WTC11 (cell line): ENCODE measurements around the gene RANBP3L. TPM values are rescaled to one million over a fixed set of nuclear protein-coding genes. Genes with fewer than 3 reads are reported as not detected.

ENCODE experiments used
- ATAC-seq: fragments of 200-7000 bp; cut with Tn5 transposase; 2 replicates; pipeline ENCODE4 v1.10.0; 2021; ENCODE audit warnings: mild to moderate bottlenecking, moderate library complexity
- CTCF ChIA-PET: fragments of 300-600 bp; sonication (Branson Sonifier 250); formaldehyde crosslinking; loops from one replicate; lab custom pipeline; 2021; ENCODE audit warnings: antibody characterized with exemption; lab: Charles Lee
- POLR2A ChIA-PET: fragments of 350-600 bp; sonication (Branson Sonifier 250); formaldehyde crosslinking; loops from one replicate; lab custom pipeline; 2021; ENCODE audit warnings: antibody characterized with exemption; lab: Charles Lee
- DNase-seq: peaks from one replicate; pipeline ENCODE4 v3.0.0; 2021; ENCODE audit warnings: low spot score
- H3K27ac Mint-ChIP-seq: 2 replicates; pipeline ENCODE4 v1.8.0; 2021; ENCODE audit warnings: mixed read lengths
- H3K27me3 Mint-ChIP-seq: 2 replicates; pipeline ENCODE4 v1.8.0; 2021; ENCODE audit warnings: low read depth, mild to moderate bottlenecking, moderate library complexity, mixed read lengths
- H3K36me3 Mint-ChIP-seq: 2 replicates; pipeline ENCODE4 v1.8.0; 2021; ENCODE audit warnings: mixed read lengths
- H3K4me1 Mint-ChIP-seq: 2 replicates; pipeline ENCODE4 v1.8.0; 2022; ENCODE audit warnings: mixed read lengths
- H3K4me3 Mint-ChIP-seq: 2 replicates; pipeline ENCODE4 v1.8.0; 2021; ENCODE audit warnings: mild to moderate bottlenecking, moderate library complexity, mixed read lengths
- H3K9me3 Mint-ChIP-seq: 2 replicates; pipeline ENCODE4 v1.8.0; 2021; ENCODE audit warnings: mixed read lengths
- CREB1 ChIP-seq: sonication (generic); formaldehyde crosslinking; IDR thresholded peaks from 2 replicates; pipeline ENCODE4 v1.8.0; 2023; ENCODE audit warnings: mild to moderate bottlenecking, missing genetic modification reagents
- ELF4 ChIP-seq: sonication (generic); formaldehyde crosslinking; IDR thresholded peaks from 2 replicates; pipeline ENCODE4 v1.8.1; 2022; ENCODE audit warnings: low read depth, mild to moderate bottlenecking, moderate library complexity, missing genetic modification reagents
- EMX1 ChIP-seq: fragments of 250-450 bp; sonication (Bioruptor Pico); IDR thresholded peaks from 2 replicates; pipeline ENCODE4 v1.8.0; 2021; ENCODE audit warnings: mild to moderate bottlenecking
- PREB ChIP-seq: sonication (generic); formaldehyde crosslinking; IDR thresholded peaks from 2 replicates; pipeline ENCODE4 v1.8.1; 2022; ENCODE audit warnings: mild to moderate bottlenecking, missing genetic modification reagents, moderate library complexity, borderline replicate concordance
- ZBTB43 ChIP-seq: sonication (generic); formaldehyde crosslinking; IDR thresholded peaks from 2 replicates; pipeline ENCODE4 v1.8.1; 2023; ENCODE audit warnings: mild to moderate bottlenecking, missing genetic modification reagents
- ZNF232 ChIP-seq: sonication (generic); formaldehyde crosslinking; IDR thresholded peaks from 2 replicates; pipeline ENCODE4 v1.8.0; 2022; ENCODE audit warnings: mild to moderate bottlenecking, missing genetic modification reagents
- ZNF263 ChIP-seq: sonication (generic); formaldehyde crosslinking; IDR thresholded peaks from 2 replicates; pipeline ENCODE4 v1.8.1; 2022; ENCODE audit warnings: low read depth, mild to moderate bottlenecking, moderate library complexity, missing genetic modification reagents
- ZNF423 ChIP-seq: fragments of 250-450 bp; sonication (Bioruptor Pico); IDR thresholded peaks from 2 replicates; pipeline ENCODE4 v2.1.2; 2022; ENCODE audit warnings: mild to moderate bottlenecking, moderate library complexity
- ZNF532 ChIP-seq: fragments of 250-450 bp; sonication (Bioruptor Pico); IDR thresholded peaks from 2 replicates; pipeline ENCODE4 v1.9.0; 2021; ENCODE audit warnings: mild to moderate bottlenecking, borderline replicate concordance
- total RNA-seq: library from RNA; stranded (reverse); gene quantifications from 3 replicates; pipeline ENCODE4 v1.2.3, GENCODE V29; 2021
- TF ChIP-seq, protein P1 (sequence below): sonication (generic); formaldehyde crosslinking; IDR thresholded peaks from 2 replicates; pipeline ENCODE4 v1.8.0; 2023; ENCODE audit warnings: missing genetic modification reagents, mild to moderate bottlenecking, borderline replicate concordance

The RANBP3L gene
- total RNA-seq, 1 experiment from 2014 or later, result not detected

DNA sequence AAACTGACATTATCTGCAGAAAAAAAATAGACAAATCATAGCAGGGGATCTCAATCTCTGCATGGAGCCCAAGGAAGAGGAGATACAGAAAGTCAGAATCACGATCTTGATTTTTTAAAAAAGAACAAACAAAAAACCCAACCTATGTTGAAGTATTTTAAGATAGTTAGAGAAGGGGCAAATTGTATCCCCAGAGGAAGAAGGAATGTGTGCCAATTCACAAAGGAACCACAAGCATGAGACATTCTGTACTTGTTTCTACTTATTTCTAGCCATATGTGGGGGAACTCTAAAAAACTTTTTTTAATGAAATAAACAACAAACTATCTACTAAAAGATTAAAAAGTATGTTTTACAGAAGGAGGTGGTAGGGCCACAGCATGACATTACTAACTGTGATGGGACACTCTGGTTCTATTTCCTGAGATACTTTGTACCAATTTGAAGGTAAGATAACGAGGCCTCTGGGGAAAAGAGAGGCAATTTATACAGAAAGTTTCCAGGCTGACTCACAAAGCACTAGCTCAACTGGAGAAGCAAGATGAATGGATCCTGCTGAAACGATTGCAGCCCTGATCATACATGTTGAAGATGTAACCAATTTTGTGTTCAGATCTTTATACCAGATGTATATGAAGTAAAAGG, 22.5 kb downstream of the RANBP3L start (continued):
- TF ChIP-seq PREB (CRISPR knock-in tag), result no peak

DNA sequence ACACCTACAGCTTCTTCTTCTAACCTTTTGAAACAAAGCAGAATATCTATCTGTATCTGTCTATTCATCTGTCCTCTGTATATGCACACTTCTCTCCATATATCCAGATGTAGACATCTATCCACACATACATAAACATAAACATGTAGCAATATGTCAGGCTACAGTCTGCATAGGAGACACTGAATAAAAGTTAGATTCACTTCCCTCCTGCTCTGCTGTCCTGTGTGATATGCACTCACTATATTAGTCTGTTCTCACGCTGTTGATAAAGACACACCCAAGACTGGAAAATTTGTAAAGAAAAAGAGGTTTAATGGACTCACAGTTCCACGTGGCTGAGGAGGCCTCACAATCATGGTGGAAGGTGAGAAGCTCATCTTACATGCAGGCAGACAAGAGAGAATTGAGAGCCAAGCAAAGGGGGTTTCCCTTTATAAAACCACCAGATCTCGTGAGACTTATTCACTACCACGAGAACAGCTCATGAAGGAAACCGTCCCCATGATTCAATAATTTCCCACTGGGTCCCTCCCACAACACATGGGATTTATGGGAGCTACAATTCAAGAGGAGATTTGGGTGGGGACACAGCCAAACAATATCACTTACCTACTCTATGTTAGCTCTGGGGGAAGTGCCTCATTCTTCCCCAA, 24.1 kb downstream of the RANBP3L start:
- DNase-seq (no peak), ATAC-seq (no peak)
- no peaks in the 10 kb centered on the region for H3K36me3 Mint-ChIP-seq
- no peak overlapping the region for H3K4me3 Mint-ChIP-seq
- ChIA-PET POLR2A (no interaction called here), CTCF (interaction anchor here (1.0 kb wide), 1 partner anchor 199 kb away, joined by 3 read pairs; no protein-coding TSS in a partner anchor)
- peaks cover 17% of the 10 kb centered on the region for H3K4me1 Mint-ChIP-seq
- no peaks in the 10 kb centered on the region for H3K9me3 Mint-ChIP-seq
- peaks cover 6% of the 10 kb centered on the region for H3K27me3 Mint-ChIP-seq
- TF ChIP-seq CREB1, result no peak
- TF ChIP-seq, protein P1, sequence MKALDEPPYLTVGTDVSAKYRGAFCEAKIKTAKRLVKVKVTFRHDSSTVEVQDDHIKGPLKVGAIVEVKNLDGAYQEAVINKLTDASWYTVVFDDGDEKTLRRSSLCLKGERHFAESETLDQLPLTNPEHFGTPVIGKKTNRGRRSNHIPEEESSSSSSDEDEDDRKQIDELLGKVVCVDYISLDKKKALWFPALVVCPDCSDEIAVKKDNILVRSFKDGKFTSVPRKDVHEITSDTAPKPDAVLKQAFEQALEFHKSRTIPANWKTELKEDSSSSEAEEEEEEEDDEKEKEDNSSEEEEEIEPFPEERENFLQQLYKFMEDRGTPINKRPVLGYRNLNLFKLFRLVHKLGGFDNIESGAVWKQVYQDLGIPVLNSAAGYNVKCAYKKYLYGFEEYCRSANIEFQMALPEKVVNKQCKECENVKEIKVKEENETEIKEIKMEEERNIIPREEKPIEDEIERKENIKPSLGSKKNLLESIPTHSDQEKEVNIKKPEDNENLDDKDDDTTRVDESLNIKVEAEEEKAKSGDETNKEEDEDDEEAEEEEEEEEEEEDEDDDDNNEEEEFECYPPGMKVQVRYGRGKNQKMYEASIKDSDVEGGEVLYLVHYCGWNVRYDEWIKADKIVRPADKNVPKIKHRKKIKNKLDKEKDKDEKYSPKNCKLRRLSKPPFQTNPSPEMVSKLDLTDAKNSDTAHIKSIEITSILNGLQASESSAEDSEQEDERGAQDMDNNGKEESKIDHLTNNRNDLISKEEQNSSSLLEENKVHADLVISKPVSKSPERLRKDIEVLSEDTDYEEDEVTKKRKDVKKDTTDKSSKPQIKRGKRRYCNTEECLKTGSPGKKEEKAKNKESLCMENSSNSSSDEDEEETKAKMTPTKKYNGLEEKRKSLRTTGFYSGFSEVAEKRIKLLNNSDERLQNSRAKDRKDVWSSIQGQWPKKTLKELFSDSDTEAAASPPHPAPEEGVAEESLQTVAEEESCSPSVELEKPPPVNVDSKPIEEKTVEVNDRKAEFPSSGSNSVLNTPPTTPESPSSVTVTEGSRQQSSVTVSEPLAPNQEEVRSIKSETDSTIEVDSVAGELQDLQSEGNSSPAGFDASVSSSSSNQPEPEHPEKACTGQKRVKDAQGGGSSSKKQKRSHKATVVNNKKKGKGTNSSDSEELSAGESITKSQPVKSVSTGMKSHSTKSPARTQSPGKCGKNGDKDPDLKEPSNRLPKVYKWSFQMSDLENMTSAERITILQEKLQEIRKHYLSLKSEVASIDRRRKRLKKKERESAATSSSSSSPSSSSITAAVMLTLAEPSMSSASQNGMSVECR (CRISPR knock-in tag), result no peak
- no peak for TF ChIP-seq ZNF532 (CRISPR knock-in tag)
- no peak for TF ChIP-seq ZNF232 (CRISPR knock-in tag)
- no peak for TF ChIP-seq ZNF423 (CRISPR knock-in tag)
- no peak for TF ChIP-seq ZNF263 (CRISPR knock-in tag)
- no peak overlapping the region for H3K27ac Mint-ChIP-seq

GRCh38 chr5:36276864-36277263, 24.8 kb downstream of the RANBP3L start:
- Mint-ChIP-seq H3K27me3 (peaks cover 6% of the 10 kb centered on the region), H3K4me3 (no peak overlapping the region), H3K4me1 (peaks cover 17% of the 10 kb centered on the region), H3K9me3 (no peaks in the 10 kb centered on the region), H3K36me3 (no peaks in the 10 kb centered on the region), H3K27ac (no peak overlapping the region)
- ChIA-PET CTCF (no interaction called here), POLR2A (no interaction called here)
- DNase-seq, result no peak
- no peak for TF ChIP-seq ZBTB43 (CRISPR knock-in tag)
- TF ChIP-seq ELF4 (CRISPR knock-in tag), result no peak
- no peak for TF ChIP-seq EMX1 (CRISPR knock-in tag)
- no peak for ATAC-seq
